ENCODE measurements around the gene PRSS8.
"Not testable (repeated sequence)": the region's sequence is repeated elsewhere in the genome, so short reads cannot be mapped to it uniquely, and the experiment has no call there.

PRSS8 gene

DNA sequence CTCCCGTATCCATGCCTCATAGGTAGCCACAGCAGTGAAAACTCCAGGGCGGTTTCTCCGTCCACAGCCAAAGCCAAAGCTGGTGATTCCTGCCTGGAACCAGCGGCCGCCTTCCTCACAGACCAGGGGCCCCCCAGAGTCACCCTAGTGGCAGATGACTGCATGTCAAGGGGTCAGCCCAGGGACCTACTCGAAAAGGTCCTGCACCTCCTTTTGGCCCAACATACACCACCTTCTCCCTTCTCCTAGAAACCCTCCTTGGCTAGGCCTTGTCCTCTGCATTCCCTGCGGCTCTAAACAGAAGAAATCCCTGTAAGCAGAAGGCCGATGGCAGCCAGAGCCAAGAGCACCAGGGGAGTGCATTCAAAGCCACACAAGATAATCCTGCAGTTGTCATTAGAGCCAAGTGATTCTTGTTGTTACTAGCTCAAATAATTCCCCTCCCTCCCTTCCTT lies 8.2 kb upstream of the PRSS8 start:
- no peak for DNase-seq

DNA sequence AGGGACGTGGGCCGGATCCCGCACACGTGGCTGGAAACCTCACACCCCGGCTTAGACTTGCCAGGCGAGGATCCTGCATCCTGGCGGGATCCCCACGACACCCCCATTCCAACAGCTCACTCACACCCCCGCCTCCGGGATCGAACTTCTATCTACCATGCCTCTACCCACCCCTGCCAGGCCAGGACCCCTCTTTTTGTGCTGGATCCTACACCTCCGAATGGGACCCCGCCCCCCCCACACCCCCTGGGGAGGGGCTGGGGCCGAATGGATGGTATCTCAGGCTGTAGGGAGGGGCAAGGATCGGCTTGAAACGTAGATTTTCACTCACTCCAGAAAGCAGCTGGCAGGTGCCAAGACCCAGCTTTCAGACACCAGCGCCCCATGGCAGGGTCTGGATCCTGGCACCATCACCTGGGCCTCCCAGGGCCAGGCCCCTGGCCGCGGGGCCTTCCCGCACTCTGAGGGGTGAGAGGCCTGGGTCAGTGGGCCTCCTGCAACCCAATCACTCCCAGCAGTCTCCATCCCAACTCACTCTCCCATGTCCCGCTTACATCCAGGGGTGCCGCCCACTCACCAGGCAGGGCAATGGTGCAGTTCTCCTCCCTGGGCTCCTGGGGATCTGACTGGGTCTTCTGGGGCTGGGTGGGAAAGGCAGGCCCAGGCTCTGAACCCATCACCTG lies 7.6 kb upstream of the PRSS8 start:
- no peak for DNase-seq

DNA sequence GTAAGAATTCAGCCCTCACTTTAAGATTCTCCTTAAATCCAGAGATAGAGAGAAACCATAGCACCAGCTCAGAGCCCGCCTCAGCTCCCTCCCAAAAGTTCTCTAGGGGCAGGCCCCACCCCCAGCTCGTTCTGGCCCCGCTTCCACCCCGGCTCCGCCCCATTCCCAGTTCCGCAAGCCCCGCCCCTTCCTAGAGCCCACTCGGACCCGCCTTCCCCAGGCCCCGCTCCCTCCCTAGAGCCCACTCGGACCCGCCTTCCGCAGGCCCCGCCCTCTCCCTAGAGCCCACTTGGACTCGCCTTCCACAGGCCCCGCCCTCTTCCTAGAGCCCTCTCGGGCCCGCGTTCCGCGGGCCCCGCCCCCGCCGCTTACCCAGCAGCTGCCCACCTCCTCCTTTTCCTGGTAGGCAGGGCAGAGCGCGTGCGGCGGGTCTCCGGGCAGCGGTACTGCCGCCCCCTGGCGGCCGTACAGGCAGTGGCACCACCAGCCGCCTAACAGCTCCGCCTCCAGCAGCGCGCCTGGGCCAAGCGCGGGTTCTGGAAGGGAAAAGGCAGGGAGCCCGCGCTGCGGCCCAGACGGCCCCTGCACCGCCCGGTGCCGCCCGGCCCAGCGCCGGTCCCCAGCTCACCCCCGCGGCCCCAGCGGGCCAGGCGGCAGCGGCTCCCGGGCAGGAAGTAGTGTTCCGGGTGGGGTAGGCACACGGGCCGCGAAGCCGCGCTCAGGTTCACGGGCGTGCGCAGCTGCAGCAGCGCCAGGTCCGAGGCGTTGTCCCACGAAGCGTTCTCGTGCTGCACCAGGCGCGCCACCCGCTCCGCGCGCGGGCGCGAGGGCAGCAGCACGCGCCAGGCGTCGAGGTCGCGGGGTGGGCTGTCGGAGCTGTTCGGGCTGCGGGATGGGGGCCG lies 6.8 kb upstream of the PRSS8 start:
- DNase-seq, result peak; percentile 93 to 98 (median 96)

DNA sequence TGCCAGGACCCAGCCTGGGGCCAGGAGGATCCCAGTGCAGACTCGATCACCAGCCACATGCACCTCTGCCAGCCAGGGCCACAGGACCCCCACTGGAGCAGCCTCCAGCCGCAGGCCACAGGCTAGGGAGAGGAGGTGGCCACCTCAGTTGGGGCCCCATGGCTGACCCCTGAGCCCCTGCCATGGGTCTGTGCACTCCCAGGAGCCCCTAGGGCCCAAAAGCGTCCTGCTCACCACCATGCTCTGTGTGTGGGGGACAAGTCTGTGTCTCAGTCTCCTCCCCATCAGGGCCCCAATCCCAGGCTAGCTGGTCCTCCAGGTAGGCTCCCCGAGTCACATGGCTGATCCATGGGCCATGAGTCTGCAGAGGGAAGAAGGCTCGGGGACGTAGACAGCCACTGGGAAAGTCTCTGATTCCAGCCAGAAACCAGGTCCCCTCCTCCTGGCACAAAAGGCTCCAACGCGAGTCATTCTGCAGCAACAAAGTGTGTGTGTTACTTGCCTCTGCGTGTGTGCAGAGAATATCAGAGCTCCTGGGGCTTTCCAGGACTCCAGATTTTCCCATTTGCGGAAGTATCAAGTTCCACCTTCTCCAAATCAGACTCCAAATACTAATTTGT lies 6.1 kb upstream of the PRSS8 start:
- DNase-seq, result no peak

DNA sequence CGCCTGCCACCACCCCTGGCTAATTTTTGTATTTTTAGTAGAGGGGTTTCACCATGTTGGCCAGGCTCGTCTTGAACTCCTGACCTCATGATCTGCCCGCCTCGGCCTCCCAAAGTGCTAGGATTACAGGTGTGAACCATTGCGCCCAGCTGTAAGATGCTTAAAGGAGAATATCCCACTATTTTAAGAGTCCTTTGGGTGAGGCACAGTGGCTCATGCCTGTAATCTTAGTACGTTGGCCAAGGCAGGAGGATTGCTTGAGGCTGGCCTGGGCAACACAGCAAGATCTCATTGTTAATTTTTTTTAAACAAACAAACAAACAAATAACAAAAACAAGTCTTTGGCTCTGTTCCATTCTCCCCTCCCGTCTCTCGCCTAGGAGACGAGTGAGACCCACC lies 5.5 kb upstream of the PRSS8 start:
- not testable (repeated sequence) for DNase-seq

DNA sequence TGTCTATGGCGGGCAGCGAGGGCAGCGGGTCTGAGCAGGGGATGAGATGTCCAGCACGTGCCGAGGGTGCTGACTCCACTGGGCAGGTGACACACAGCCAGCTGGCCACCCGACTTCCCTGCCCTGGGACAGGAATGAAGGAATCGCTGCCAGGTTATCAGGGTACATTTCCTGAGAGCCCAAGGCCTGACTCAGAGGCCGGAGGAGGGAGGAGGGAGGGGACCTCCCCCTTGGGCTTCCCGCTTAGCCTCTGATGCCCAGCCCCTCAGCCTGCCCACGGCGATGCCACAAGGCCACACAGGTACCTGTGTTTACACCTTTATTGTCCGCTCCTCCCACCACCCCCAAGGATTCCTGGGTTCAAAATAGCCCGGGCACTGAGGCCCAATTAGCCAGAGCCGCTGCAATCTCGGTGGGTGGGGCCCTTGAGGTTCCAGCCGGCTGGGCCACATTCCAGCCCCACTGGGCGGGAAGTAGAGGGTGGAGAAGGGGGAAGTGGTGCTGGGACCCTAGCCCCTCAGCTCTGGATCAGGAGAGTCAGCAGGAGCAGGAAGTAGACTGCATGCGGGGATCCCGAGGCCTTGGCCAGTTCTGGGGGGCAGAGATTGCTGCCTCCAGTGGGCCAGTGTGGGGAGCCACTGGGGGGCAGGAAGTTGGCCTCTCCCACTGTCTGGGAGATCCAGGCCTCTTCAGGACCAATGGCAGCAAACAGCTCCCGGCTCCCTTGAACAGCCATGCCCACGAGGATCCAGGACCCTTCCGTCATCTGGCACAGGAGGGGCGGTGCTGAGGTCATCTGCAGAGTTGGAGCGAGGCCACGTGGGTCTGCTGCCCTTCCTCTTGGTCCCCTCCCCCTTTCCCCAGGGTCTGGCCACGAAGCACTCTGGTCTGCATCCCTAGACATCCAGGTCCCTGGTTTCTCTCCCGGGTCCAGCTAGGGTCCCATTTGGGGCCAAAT lies 3.4 kb upstream of the PRSS8 start:
- DNase-seq, result no peak

DNA sequence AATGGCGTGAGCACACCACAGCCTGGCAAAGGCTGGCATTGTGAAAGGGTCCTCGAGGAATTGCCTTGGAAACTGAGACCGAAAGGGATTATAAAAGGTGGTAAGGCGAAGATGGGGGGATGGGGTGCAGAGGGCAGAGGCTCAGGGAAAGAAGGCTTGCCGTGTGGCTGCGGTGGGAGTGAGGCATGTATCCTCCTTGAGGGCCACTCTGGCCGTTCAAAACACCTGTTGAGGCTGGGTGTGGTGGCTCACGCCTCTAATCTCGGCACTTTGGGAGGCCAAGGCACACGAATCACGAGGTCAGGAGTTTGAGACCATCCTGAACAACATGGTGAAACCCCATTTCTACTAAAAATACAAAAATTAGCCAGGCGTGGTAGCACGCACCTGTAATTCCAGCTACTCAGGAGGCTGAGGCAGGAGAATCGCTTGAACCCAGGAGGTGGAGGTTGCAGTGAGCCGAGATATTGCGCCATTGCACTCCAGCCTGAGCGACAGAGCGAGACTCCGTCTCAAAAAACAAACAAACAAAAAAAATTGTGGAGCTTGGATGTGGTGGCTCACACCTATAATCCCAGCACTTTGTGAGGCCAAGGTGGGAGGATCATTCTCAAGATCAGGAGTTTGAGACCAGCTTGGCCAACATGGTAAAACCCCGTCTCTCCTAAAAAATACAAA lies 1.4 kb upstream of the PRSS8 start:
- DNase-seq, result not testable (repeated sequence)

DNA sequence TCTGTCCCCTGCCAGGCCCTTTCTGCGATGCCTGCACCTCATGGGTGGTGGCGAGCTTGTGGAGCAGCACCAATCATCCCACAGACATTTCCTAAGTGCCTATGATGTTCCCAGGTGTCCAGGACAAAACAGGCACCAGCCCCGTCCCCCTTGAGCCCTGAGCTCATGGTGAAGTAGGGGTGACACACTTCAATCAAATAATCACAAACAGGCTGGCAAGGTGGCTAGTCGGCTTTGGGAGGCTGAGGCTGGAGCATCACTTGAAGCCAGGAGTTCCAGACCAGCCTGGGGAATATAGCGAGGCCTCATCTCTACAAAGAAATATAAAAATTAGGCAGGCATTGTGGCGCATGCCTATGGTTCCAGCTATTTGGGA lies 748 bp upstream of the PRSS8 start:
- DNase-seq, result no peak

DNA sequence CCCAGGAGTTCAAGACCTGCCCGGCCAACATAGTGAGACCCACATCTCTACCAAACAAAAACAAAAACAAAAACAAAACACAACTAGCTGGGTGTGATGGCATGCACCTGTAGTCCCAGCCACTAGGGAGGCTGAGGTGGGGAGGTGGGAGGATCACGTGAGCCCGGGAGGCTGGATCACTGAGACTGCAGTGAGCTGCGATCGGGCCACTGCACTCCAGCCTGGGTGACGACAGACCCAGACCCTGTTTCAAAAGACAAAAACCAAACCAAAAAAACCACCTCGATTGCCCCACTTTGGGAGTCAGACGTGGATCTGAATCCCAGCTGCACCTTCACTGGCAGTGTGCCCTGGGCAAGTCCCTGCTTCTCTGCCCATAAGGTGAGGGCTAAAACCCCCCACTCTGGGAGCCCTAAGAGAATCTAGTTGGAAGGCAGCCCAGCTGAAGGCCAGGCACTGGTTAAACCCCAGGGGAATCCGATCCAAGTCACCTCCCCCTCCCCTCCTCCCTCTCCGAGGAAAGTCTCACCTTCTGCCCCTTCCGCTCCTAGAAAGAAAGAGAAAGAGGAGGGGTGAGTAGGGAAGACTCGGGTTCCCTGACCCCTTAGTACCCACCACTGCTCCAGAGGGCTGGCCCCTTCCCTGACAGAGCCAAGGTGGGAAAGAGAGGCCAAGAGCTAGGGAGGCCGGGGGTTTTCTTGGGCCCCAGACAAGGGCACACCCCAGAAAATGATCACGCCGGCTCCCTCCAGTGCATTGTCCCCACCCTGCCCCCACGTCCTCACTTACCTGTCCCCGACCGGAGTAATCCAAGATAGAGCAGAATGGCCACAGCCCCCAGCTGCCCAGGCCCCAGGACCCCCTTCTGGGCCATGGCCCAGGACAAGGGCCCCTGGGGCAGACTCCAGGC lies 647 bp downstream of the PRSS8 start:
- DNase-seq, result no peak

DNA sequence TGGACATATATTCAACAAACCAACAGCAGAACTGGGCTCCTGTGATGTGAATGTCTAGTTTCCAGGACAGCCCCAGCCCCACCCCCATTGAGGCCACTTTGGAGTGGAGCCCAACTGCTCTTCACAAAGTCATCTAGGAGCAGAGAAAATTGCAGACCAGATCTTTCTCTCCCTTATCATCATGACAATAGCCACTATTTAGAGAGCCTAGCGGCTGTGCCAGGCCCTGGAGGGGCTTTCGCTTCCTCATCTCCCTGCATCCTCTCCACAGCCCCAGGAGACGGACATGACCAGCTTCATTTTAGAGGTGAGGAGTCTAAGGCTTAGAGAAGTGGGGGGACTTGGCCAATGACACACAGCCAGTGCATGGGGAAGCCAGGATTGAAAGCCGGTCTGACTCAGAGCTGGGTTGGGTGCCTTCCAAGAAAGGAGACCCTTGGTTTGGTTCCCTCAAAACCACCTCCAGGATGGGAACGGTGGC lies 1.4 kb downstream of the PRSS8 start:
- no peak for DNase-seq

DNA sequence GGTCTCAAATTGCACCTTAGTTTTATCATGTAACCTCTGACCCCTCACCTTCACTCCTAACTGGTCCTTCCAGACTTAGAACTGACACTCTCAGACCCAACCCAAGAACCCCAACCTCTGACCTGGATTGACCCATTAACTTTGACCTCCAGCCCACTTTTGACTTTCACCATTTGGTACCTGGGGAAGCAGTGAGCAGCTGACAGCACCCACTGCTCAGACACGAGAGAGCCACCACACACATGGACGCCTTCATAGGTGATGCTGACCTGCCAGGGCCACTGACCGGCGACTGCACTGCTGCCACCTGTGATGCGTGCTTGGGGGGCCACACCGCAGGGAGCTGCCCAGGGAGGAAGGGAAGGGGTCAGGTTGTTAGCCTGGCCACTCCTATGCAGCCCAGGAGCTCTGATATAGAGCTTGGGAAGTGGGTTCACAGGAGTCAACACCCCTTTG lies 2.5 kb downstream of the PRSS8 start:
- DNase-seq, result no peak

DNA sequence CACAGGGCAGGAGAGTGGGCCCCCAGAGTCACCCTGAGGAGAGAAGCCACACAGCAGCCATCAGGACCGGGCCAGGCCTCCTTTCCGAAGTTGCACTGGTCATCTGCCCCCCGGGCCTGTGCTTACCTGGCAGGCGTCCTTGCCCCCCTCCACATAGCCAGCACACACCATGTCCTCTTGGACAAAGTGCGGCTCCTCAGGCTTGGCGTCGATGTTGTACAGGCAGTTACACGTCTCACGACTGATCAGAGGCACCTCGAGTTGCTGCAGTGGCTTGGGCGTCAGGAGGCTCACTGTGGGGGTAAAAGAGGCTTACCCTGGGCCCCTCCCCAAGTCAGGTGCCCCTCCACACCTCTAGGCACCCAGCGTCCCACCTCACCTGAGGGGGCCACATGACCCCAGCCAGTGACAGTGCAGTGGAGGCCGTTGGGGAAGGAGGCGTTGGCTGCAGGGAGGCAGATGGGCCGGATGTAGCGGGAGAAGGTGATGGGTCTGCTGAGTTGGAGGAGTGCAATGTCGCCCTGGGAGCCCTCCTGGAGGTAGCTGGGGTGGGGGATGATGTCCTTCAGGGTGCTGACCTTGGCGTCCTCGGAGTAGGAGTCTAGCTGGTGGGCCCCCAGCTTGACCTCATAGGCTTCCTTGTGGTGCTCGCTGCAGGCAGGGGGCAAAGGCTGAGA lies 3.1 kb downstream of the PRSS8 start:
- DNase-seq, result no peak

DNA sequence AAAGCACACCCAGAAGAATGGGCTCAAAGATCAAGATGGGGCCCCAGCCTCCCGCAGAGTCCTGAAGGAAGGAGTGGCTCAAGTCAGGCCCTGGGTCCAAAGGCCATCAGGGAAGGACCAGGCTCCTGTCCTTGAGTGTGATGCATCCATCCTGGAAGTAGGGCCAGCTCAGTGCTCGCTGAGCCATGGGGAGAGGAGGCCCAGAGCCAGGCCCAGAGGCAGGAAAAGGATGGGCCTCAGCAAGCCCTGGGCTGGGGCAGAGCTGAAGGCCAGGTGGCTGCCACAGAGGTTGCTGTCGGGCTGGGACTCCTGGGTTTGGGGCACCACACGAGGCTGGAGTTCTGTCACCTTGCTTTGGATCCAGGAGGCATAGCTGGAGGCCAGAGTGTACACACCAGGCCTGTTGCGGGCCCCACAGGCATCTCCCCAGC lies 3.7 kb downstream of the PRSS8 start:
- DNase-seq, result no peak

DNA sequence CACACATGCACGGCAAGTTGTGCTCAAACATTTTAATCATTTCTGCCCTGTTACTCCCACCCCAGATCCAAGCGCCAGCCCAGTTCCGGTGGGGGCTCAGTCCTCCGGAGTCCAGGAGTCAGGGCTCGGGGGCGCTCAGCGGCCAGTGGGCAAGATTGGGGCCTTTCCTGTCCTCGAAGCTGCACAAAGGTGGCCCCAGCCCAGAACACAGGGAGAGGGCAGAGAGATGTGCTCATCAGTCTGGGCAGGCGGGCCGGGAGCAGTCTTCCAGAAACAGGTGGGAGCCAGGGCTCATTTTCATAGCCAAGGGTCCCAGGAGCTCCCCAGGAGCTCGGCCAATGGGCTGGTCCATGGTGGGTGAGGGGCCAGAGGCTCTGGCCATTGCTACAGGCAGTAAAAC lies 4.1 kb downstream of the PRSS8 start:
- no peak for DNase-seq

DNA sequence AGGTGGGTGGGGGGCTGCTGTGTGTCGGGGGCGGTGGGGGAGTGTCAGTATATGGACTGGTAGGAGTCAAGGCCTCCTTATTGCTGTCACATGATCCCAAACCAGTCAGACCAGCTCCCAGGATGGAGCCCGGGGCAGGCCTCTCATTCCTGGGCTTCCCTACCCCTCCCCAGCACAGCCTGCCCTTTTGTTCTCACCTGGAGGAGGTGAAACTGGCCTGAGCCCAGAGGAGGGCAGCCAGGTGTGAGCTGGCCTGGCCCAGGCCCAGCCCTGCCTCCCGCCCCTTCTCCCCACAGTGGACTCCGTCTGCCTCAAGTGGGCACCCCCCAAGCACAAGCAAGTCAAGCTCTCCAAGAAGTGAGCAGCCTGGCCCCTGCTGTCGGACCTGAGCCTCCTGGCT lies 4.6 kb downstream of the PRSS8 start:
- no peak for DNase-seq

DNA sequence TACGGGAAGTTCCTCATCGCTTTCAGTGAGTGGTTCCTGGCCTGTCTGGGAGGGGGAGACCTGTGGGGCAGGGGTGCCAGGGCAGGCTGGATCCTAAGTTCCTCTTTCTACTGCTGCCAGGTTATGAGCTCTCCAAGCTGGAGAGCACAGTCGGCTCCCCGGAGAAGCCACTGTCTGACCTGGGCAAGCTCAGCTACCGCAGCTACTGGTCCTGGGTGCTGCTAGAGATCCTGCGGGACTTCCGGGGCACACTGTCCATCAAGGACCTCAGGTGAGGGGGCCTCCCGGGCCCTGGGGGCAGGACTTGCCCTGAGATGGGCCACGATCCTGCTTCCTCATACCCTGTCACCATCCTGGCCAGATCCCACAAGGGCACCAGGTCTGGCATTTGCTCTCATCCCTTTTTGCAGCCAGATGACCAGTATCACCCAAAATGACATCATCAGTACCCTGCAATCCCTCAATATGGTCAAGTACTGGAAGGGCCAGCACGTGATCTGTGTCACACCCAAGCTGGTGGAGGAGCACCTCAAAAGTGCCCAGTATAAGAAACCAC lies 5.1 kb downstream of the PRSS8 start:
- DNase-seq, result no peak

DNA sequence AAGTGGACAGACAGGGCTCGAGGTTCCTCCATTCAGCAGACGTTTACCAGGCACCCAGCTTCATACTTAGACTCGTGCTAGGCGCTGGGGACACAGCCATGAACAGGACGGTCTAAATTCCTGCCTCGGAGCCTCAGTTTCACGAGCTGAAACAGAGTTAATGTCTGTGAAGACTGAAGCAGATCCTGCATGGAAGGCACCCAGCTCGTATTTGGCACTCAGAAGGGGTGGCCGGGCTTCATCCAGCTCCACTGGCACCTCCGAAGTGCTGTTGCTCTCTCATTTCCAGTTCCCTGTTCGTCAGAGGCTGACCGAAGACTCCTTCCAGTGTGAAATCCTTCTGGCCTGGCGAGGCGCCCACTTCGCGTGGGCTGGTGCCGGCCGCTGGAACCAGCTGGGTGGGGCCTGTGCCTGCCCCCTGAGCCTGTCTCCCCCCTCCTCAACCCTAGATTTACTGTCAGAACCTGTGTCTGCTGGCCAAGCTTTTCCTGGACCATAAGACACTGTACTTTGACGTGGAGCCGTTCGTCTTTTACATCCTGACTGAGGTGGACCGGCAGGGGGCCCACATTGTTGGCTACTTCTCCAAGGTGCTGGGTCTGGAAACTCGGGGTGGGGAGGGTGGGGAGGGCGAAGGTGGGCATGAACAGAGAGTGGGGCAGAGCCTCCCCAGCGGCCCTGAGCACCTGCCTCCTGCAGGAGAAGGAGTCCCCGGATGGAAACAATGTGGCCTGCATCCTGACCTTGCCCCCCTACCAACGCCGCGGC lies 5.8 kb downstream of the PRSS8 start:
- no peak for DNase-seq

DNA sequence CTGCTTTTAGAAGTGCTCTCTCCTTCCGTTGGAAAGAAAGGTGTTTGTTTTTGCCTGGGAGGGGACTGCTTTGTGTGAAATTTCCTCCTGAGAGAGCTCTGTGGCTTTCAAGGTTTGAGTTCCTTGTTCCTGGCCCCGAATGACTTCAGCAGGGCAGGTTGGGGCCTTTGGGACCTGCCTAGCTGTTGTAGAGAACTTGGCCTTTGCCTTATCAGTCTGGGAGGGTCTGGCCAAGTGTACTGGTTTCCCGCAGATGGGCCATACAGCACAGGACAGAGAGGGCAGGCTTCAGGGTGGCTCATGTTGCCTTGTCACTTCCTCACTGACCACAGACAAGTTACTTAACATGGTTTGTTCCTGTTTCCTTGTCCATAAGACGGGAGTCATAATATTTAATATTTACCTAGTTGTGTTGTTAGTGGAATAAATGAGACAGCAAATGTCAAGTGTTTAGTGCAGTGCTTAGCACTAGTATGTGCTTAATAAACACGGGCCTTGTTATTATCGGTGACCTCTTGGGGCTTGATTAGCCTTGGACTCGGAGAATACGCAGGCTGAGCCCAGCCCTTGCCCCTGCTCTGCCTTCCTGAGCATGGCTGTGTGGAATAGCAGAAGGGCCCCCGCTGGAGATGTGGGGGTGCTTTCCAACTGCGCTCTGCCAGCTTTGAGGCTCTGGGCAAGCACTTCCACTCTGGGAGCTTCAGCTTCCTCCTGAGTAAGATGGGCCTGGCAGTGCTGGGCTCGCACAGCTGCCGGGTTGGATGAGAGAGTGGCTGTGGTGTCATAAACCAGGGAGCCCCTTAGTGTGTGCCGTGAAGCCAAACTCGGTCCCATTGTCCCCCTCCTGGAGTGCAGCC lies 6.6 kb downstream of the PRSS8 start:
- DNase-seq, result no peak
